Osteocyte (in vitro differentiated cells): ENCODE results near the gene TGIF1. TPM values are rescaled to one million over a fixed set of nuclear protein-coding genes. Genes with fewer than 3 reads are reported as not detected.

Source experiments
- DNase-seq: peaks from one replicate; pipeline ENCODE4 v3.0.0; 2021; ENCODE audit warnings: mixed read lengths; ENCODE audit not compliant: unreplicated experiment; ENCODE audit errors: extremely low spot score
- H3K27ac Mint-ChIP-seq: one replicate; pipeline ENCODE4 v1.8.0; 2021; ENCODE audit warnings: mild to moderate bottlenecking, mixed read lengths; ENCODE audit not compliant: unreplicated experiment
- H3K27me3 Mint-ChIP-seq: one replicate; pipeline ENCODE4 v1.8.0; 2021; ENCODE audit warnings: mixed read lengths; ENCODE audit not compliant: unreplicated experiment
- H3K36me3 Mint-ChIP-seq: one replicate; pipeline ENCODE4 v1.8.0; 2021; ENCODE audit warnings: mixed read lengths; ENCODE audit not compliant: unreplicated experiment
- H3K4me1 Mint-ChIP-seq: one replicate; pipeline ENCODE4 v1.8.0; 2021; ENCODE audit warnings: mixed read lengths; ENCODE audit not compliant: unreplicated experiment
- H3K4me3 Mint-ChIP-seq: one replicate; pipeline ENCODE4 v1.8.0; 2021; ENCODE audit warnings: mild to moderate bottlenecking, moderate library complexity, mixed read lengths; ENCODE audit not compliant: unreplicated experiment
- H3K9me3 Mint-ChIP-seq: one replicate; pipeline ENCODE4 v1.8.0; 2021; ENCODE audit warnings: mixed read lengths; ENCODE audit not compliant: unreplicated experiment
- CTCF ChIP-seq: fragments of 200-600 bp; sonication (generic); IDR thresholded peaks from 2 replicates; pipeline ENCODE4 v1.5.0; 2021; ENCODE audit warnings: antibody characterized with exemption, mild to moderate bottlenecking, moderate library complexity
- long read RNA-seq: library from polyadenylated mRNA; unstranded; transcript quantifications from one replicate; pipeline ENCODE4 v2.0.0, GENCODE V29; 2021
- total RNA-seq: library from RNA; stranded (reverse); gene quantifications from 2 replicates; pipeline ENCODE4 v1.2.1, GENCODE V29; 2021

The TGIF1 gene
- 83.0 and 90.7 TPM in 2 replicates for total RNA-seq
- long read RNA-seq, transcript TGIF1-202 (3 exons, 2,076 nt): major isoform, 75 of 119 reads
- long read RNA-seq, transcript TGIF1-212 (3 exons, 563 nt): minor isoform, 5 of 119 reads
- long read RNA-seq, transcript TGIF1-223 (3 exons, 3,030 nt): minor isoform, 5 of 119 reads
- long read RNA-seq, transcript TGIF1-219 (3 exons, 990 nt): minor isoform, 15 of 119 reads
- long read RNA-seq, partial matches to known transcripts: 0 of 119 reads
- long read RNA-seq, other reads (novel, unspliced or antisense): 10 of 119 reads

DNA sequence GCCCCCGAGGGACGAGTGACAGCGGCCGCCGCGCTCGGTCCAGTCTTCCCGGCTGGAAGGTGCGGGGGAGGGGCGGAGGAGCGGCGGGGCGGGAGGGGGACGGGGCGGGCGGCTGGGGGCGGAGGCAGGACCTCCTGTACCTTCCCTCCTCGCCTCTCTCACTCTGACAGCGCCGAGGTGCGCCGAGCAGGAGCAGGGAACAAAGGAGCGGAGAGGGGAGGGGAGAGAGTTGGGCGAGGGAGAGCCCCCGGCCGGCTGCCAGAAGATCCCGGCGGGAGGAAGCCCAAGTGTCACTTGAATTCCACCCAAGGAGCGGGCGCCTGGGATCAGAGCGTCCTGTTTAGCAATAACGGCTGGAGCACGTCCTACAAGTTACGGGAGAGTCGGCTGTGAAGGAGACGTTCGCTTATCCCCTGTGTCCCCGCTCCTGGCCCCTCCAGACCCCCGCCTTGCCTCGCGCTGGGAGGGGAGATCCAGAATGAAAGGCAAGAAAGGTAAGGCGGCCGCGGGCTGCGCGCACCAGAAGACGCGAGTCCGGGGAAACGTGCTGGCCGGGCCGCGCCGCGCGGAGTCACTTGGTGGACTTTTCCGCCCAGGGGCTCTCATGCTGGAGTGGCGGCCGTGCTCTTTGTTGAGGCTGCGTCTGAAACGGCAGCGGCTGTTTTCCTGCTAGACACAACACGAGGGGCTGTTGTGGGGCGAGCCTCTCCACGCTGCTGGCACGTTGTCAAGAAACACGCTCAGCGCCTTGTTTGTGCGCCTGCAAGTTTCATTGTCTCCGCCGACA is at the start of gene TGIF1:
TSS of gene TGIF1 (plus strand) at position 161 of the 787 bp plus-strand sequence. CDS start at position 479, 318 bp downstream.
- H3K9me3 Mint-ChIP-seq: no peaks in the 10 kb centered on the region
- peaks cover 41% of the 10 kb centered on the region for H3K4me1 Mint-ChIP-seq
- H3K4me3 Mint-ChIP-seq: peak within 1 kb of the TSS; percentile 94
- no peak for TF ChIP-seq CTCF
- peak within 1 kb of the TSS; percentile 99 for H3K27ac Mint-ChIP-seq
- H3K36me3 Mint-ChIP-seq: no peaks in the 10 kb centered on the region
- H3K27me3 Mint-ChIP-seq: no peaks in the 10 kb centered on the region
- peak; percentile 91 for DNase-seq

GRCh38 chr18:3400567-3401296 is 49.2 kb upstream of the TGIF1 start:
- no peaks in the 10 kb centered on the region for H3K36me3 Mint-ChIP-seq
- H3K4me1 Mint-ChIP-seq: no peaks in the 10 kb centered on the region
- no peak overlapping the region for H3K27ac Mint-ChIP-seq
- no peak overlapping the region for H3K4me3 Mint-ChIP-seq
- no peaks in the 10 kb centered on the region for H3K27me3 Mint-ChIP-seq
- TF ChIP-seq CTCF: no peak
- no peak for DNase-seq
- H3K9me3 Mint-ChIP-seq: peaks cover 14% of the 10 kb centered on the region

DNA sequence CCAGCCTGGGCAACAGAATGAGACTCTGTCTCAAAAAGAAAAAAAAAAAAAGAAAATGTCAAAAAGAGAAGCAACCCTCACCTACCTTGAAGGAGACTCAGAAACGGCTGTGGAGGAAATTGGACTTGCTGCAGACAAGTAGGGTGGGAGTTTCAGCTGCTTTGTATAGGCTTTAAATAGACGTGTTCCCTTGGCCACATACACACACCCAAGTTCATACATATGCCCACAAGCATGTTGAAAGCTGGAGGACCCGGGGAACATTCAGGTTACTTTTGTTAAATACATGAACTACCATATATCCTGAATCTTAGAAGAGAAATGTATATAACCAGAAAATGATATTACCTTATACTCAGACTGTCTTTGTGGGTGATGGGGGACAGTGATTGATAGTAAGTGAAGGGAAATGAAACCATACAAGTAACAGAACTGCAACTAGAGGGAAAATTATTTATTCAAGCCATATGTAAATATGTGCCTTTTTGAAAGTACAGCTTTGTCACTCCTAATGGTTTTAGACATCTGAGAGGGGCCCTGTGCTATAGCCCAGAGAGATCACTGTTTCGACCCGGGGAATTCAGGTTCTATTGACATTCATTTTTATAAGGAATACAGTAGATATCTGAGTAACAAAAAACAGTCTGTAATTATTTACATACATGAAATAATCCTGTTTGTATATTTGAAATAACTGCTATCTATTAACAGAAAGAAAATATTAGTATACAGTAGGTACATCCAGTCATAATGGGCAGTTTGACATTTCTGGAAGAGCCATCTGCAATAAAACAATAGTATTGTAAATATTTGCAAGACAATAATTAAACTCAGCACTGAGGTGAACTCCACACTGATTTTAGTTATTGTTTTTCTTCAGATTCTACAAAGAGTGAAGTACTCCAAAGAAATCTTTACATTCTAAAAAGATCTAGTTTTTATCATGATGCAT is 48.0 kb upstream of the TGIF1 start:
- Mint-ChIP-seq H3K27ac (no peak overlapping the region), H3K9me3 (peaks cover 21% of the 10 kb centered on the region), H3K27me3 (no peaks in the 10 kb centered on the region), H3K4me3 (no peak overlapping the region), H3K4me1 (no peaks in the 10 kb centered on the region), H3K36me3 (no peaks in the 10 kb centered on the region)
- DNase-seq: no peak
- TF ChIP-seq CTCF: no peak

DNA sequence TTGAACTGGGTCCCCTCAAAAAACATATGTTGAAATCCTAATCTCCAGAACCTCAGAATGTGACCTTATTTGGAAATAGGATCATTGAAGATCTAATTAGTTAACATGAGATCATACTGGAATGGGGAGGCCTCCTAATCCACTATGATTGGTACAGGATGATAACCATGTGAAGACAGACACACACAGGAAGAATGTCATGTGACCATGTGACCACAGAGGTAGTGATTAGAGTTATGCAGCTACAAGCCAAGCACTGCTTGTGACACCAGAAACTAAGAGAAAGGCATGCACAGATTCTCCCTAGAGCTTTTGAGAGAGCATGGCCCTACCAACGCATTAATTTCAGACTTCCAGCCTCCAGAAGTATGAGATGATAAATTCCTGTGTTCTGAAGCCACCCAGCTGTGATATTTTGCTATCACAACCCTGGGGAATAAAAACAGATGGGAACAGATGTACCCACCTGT is 47.0 kb upstream of the TGIF1 start:
- Mint-ChIP-seq H3K4me3 (no peak overlapping the region), H3K27ac (no peak overlapping the region), H3K4me1 (no peaks in the 10 kb centered on the region), H3K36me3 (no peaks in the 10 kb centered on the region), H3K27me3 (no peaks in the 10 kb centered on the region), H3K9me3 (peaks cover 21% of the 10 kb centered on the region)
- TF ChIP-seq CTCF: no peak
- DNase-seq: no peak
